WERI-Rb-1 (cell line): ENCODE measurements around the gene PIAS4.
A peak's percentile ranks its signal among the peaks of the same experiment; 100 is the strongest.

Experiments
- DNase-seq: peaks from one replicate; pipeline ENCODE4 v3.0.0-alpha.2; 2020
- H3K27ac ChIP-seq: fragments of 250-450 bp; sonication (Bioruptor Pico); 2 replicates; pipeline ENCODE4 v1.5.1; 2020; ENCODE audit warnings: mild to moderate bottlenecking, moderate library complexity
- H3K27me3 ChIP-seq: fragments of 250-450 bp; sonication (Bioruptor Pico); 2 replicates; pipeline ENCODE4 v1.5.1; 2021; ENCODE audit warnings: mild to moderate bottlenecking, low read depth, moderate library complexity; ENCODE audit not compliant: insufficient read depth, severe bottlenecking
- H3K36me3 ChIP-seq: fragments of 250-450 bp; sonication (Bioruptor Pico); 2 replicates; pipeline ENCODE4 v1.5.1; 2020; ENCODE audit warnings: mild to moderate bottlenecking, moderate library complexity
- H3K4me3 ChIP-seq: 2 replicates; pipeline ENCODE4 v1.5.1; 2011; ENCODE audit warnings: low read depth, mild to moderate bottlenecking, control low read depth, low read length
- H3K9me3 ChIP-seq: fragments of 250-450 bp; sonication (Bioruptor Pico); 2 replicates; pipeline ENCODE4 v1.5.1; 2021; ENCODE audit warnings: mild to moderate bottlenecking, moderate library complexity; ENCODE audit not compliant: severe bottlenecking
- TF ChIP-seq, protein P1 (sequence below): IDR thresholded peaks from 2 replicates; pipeline ENCODE4 v1.5.1; 2011; ENCODE audit warnings: low read depth, mild to moderate bottlenecking, control low read depth, inconsistent platforms, low read length

Gene PIAS4

DNA sequence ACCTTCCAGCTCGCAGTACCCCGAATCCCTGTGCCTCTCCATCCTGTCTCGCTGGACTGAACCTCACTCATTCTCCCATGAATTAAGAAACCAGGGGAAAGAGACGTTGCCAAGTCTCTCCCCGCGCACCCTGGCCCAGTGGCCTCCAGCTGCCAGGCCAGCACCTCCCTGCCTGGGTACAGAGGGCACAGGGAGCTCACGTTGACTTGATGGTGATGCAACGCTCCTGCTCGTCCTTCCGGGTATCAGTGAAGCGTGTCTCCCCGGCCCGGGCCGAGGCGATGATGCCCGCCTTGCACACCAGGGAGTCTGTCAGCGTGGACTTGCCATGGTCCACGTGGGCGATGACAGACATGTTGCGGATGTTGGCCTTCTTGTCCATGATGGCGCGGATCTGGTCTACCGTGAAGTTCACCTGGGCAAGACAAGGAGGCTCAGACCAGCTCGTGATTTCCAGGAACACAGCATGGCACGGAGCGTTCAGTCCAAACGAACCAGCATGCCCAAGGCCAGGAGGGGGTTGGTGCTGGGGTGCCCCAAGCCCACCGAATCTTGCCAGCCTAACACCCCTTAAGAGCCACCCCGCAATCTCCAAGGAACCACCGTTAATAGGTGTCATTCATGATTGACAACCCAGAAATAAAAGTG lies 23.5 kb upstream of the PIAS4 start:
- no peaks in the 10 kb centered on the region for H3K27me3 ChIP-seq
- TF ChIP-seq, protein P1, sequence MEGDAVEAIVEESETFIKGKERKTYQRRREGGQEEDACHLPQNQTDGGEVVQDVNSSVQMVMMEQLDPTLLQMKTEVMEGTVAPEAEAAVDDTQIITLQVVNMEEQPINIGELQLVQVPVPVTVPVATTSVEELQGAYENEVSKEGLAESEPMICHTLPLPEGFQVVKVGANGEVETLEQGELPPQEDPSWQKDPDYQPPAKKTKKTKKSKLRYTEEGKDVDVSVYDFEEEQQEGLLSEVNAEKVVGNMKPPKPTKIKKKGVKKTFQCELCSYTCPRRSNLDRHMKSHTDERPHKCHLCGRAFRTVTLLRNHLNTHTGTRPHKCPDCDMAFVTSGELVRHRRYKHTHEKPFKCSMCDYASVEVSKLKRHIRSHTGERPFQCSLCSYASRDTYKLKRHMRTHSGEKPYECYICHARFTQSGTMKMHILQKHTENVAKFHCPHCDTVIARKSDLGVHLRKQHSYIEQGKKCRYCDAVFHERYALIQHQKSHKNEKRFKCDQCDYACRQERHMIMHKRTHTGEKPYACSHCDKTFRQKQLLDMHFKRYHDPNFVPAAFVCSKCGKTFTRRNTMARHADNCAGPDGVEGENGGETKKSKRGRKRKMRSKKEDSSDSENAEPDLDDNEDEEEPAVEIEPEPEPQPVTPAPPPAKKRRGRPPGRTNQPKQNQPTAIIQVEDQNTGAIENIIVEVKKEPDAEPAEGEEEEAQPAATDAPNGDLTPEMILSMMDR = no peak
- DNase-seq = no peak
- H3K27ac ChIP-seq = peak overlapping the region; percentile 95
- no peaks in the 10 kb centered on the region for H3K9me3 ChIP-seq
- H3K4me3 ChIP-seq = peak overlapping the region; percentile 98
- peaks cover 61% of the 10 kb centered on the region for H3K36me3 ChIP-seq

DNA sequence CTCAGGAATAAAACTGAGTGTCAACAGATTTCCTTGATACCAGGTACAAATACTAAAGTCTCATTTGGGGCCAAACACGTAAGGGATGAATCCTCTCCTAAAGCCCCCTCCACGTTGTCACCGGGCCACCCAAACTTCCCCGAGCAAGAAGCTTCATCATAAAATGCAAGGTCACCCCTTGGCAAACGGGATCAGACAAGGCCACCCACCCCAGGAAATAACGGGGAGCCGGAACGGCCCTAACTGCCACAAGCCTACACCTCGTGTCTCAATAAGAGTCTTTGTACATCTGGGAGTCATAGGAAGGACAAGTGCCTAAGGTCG lies 23.0 kb upstream of the PIAS4 start:
- H3K9me3 ChIP-seq = no peaks in the 10 kb centered on the region
- H3K27ac ChIP-seq = peak overlapping the region; percentile 95
- H3K36me3 ChIP-seq = peaks cover 56% of the 10 kb centered on the region
- TF ChIP-seq, protein P1 = no peak
- no peak for DNase-seq
- H3K27me3 ChIP-seq = no peaks in the 10 kb centered on the region
- peak overlapping the region; percentile 98 for H3K4me3 ChIP-seq

DNA sequence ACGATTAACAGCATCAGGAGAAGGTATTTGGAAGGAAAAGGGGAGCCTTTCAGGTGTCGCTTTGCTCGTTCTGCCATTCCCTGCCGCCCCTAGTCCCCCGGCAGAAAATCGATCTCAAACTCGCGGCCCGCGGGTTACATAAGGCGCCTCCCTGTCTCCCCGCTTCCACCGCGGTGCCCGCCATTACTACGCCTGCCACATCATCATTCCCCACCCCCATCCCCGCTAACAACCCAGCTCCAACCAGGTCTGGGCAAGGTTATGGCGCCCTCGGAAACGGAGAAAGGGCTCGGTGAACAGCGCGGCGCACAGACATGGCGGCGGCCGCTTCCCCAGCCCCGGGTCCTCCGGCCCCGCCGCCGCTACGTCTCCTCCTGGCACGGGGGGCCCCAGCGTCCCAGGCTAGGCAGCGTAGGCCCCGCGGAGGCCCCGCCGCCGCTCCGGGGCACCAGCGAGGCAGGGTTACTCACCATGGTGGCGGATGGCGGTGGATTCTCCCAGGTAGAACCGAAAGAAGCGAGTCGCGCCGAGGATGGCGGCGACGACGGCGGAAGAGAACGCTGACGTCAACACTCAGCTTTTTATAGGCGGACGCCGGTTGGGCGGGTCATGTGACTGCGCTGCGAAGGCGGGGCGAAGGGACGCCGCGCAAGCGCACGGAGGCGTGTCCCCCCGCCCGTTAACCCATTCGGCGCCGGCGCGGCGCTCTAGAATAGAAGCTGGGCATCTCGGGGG lies 22.5 kb upstream of the PIAS4 start, which contains the start of gene EEF2:
EEF2 (minus strand) TSS at position 556 of the 735 bp plus-strand sequence; CDS start at position 473, 83 bp downstream.
- H3K27me3 ChIP-seq = no peaks in the 10 kb centered on the region
- peak; percentile 87 for DNase-seq
- H3K4me3 ChIP-seq = peak within 1 kb of the TSS; percentile 98
- no peaks in the 10 kb centered on the region for H3K9me3 ChIP-seq
- peaks cover 51% of the 10 kb centered on the region for H3K36me3 ChIP-seq
- TF ChIP-seq, protein P1 = no peak
- H3K27ac ChIP-seq = peak within 1 kb of the TSS; percentile 95

DNA sequence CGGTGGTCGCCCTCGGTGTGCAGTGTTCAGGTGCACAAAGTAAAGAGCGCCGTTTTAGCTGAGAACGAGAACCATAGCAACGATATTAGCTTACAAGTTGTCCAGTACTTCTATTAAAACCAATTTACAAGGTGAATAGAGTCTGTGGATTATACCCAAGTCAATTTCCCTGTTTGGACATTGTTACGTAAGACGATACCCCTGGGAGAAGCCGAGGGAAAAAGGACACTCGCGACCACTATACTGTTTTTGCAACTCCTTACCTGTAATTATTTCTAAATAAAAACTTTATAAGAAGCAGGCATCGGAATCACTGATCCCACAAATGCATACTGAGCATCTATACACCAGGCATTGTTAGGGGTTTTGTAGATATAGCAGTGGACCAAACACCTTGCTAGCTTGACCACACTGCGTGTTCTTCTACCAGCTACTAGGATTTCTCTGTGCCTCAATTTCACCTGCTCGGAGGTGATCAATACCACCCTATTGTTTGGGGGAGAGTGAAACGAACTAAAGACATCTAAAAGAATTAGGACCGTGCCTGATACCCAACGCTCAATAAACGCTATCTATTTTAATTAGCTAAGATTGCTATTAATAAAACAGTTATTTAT lies 21.8 kb upstream of the PIAS4 start:
- peaks cover 44% of the 10 kb centered on the region for H3K36me3 ChIP-seq
- no peak for DNase-seq
- peak overlapping the region; percentile 95 for H3K27ac ChIP-seq

DNA sequence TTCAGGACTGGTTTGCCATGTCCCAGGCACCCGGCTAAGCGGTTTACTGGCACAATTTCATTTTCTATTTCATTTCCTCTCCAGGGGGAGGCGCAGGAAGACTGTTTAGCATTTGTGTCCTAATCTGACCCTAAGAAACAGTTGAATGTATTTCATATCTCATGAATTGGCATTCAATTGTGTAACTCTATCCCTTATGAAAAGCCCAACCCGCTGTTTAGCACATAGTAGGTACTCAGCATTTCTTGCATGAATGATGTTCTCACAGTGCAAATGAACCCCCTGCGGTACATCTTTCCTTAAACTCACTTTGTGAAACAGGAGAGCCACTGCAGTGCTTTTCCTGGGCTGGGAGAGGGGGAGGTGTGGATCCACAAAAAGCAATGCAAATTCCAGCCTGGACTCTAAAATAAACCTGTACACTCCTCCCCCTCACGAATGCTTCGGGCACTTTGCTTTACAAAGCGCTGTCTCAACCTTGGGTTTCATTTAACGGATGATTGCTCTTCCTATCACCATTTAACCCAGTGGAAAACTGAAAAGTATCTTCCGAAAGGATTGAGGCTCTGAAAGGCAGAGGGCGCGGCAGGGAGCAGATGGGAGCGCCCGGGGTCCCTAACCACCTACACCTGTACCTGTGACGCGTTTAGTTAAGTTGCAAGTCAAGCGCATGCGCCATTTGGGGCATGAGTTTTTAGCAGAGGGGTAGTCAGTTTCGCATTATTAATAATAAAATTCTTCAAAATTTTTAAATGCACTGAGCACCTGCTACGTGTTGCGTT lies 21.1 kb upstream of the PIAS4 start:
- peak overlapping the region; percentile 98 for H3K4me3 ChIP-seq
- TF ChIP-seq, protein P1 = peak; percentile 45
- no peaks in the 10 kb centered on the region for H3K9me3 ChIP-seq
- no peaks in the 10 kb centered on the region for H3K27me3 ChIP-seq
- H3K27ac ChIP-seq = peak overlapping the region; percentile 16
- peak; percentile 73 for DNase-seq
- H3K36me3 ChIP-seq = peaks cover 37% of the 10 kb centered on the region

More for the DNA sequence above, 21.8 kb upstream of the PIAS4 start:
- Histone ChIP-seq H3K9me3 (no peaks in the 10 kb centered on the region), H3K27me3 (no peaks in the 10 kb centered on the region), H3K4me3 (peak overlapping the region; percentile 98)
- TF ChIP-seq, protein P1 = no peak
